Measurements from ENCODE around the gene SLC35F4. TPM values are rescaled to one million over a fixed set of nuclear protein-coding genes. Genes with fewer than 3 reads are reported as not detected.

Gene SLC35F4
- total RNA-seq (not detected), polyA plus RNA-seq (not detected)
- long read RNA-seq, donor 1, result 0 reads
- long read RNA-seq, donor 2, result 0 reads

DNA sequence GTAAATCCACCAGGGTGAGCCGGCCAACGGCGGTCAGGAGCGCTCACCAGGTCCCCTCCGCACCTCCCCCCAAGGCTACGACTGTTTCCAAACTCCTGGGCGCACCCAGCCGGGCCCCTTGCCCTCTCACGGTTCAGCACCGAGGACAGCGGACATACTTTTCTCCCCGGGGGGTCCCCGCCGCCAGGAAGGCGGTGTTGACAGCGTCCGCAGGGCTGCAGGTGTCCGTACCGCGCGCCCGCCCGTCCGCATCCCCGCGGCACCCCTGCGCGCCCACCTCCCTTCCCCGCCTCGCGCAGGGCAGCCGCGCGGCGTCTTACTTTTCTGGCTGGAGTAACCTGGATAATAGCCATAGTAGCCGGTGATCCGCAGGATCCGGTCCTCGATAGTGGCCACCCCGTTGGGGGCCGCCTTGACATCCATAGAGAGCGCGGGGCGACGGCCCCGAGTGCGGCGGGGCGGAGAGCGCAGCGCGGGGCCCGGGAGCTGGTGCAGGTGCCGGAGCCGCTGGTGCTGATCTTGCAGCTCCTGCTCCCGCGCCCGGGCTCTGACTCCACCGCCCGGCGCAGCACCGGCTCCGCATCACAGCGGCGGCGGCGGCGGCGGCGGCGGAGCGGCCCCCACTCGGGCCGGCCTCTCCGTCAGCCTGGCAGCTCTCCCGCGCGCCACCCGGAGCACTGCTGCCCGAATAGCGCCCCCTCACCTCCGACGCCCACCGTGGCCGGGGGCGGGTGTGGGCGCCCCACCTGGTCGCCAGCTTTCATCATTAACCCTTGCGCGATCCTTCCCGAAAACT, at the start of gene SLC35F4:
SLC35F4 (minus strand) TSS at position 690 of the 796 bp plus-strand sequence.
- TF ChIP-seq POLR2A (IDR thresholded peaks at IDR 0.05) (no peak), POLR2AphosphoS5 (IDR thresholded peaks at IDR 0.05) (no peak)
- TF ChIP-seq, protein P1, sequence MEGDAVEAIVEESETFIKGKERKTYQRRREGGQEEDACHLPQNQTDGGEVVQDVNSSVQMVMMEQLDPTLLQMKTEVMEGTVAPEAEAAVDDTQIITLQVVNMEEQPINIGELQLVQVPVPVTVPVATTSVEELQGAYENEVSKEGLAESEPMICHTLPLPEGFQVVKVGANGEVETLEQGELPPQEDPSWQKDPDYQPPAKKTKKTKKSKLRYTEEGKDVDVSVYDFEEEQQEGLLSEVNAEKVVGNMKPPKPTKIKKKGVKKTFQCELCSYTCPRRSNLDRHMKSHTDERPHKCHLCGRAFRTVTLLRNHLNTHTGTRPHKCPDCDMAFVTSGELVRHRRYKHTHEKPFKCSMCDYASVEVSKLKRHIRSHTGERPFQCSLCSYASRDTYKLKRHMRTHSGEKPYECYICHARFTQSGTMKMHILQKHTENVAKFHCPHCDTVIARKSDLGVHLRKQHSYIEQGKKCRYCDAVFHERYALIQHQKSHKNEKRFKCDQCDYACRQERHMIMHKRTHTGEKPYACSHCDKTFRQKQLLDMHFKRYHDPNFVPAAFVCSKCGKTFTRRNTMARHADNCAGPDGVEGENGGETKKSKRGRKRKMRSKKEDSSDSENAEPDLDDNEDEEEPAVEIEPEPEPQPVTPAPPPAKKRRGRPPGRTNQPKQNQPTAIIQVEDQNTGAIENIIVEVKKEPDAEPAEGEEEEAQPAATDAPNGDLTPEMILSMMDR (IDR thresholded peaks at IDR 0.05 in 8 of 11, conservative IDR thresholded peaks at IDR 0.05 in 3 of 11), result no peak
- WGBS, 5 donors, result 4 to 7% (median 5%) methylated on average over 59 to 91 of the region's 91 CpGs
- peaks cover 4 to 57% (median 31%) of the 10 kb centered on the region in 7 donors for H3K27me3 ChIP-seq (replicated peaks in 1 of 7)
- H3K9me3 ChIP-seq, result peaks cover 0 to 9% (median 0%) of the 10 kb centered on the region in 8 donors
- H3K4me1 ChIP-seq, result peaks cover 0 to 11% (median 2%) of the 10 kb centered on the region in 6 donors
- H3K4me3 ChIP-seq, result peak within 1 kb of the TSS in 2 of 8 donors; percentile 2 to 16
- intact Hi-C loops (cut with DNase I; ENCODE audit: low total_unique reads), result no loop called here
- no peaks in the 10 kb centered on the region for H3K36me3 ChIP-seq
- no peak within 1 kb of the TSS for H3K27ac ChIP-seq
- DNase-seq, result no peak

DNA sequence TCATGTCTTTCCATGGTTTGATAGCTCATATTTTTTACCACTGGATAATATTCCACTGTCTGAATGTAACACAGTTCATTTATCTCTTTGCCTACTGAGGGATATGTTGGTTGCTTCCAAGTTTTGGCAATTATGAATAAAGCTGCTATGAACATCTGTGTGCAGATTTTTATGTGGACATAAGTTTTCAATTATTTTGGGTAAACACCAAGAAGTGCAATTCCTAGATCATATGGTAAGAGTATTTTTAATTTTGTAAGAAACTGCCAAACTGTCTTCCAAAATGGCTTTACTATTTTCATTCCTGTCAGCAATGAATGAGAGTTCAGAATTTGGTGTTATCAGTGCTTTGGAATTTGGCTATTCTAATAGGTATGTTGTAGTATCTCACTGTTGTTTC, 43.7 kb upstream of the SLC35F4 start:
- intact Hi-C loops (cut with DNase I; ENCODE audit: low total_unique reads), result no loop called here
- no peak overlapping the region for H3K4me3 ChIP-seq
- no peak overlapping the region for H3K27ac ChIP-seq
- H3K4me1 ChIP-seq, result no peaks in the 10 kb centered on the region
- TF ChIP-seq POLR2AphosphoS5 (IDR thresholded peaks at IDR 0.05), result no peak
- TF ChIP-seq, protein P1 (IDR thresholded peaks at IDR 0.05 in 8 of 11, conservative IDR thresholded peaks at IDR 0.05 in 3 of 11), result no peak
- no peak for TF ChIP-seq POLR2A (IDR thresholded peaks at IDR 0.05)
- DNase-seq, result no peak
- H3K9me3 ChIP-seq, result no peaks in the 10 kb centered on the region
- no peaks in the 10 kb centered on the region for H3K36me3 ChIP-seq
- no peaks in the 10 kb centered on the region for H3K27me3 ChIP-seq (replicated peaks in 1 of 7)

DNA sequence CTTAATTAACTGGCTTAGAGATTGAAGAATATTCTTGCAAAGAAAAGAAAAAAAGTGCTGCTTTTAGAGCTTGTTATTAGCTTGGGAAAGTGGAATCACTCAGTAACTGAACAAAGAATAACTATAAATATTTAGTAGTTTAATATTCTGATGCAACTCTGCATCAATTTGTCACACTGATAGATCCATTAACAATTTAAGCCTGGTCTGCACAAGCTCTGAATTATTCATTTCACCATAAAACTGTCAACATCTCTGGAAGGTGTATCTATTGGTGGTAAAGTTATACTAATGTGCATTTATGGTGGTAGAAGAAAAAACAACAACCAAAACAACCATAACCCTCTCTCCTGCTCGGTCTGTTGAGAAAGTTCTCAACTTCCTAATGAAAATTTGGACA, 38.1 kb upstream of the SLC35F4 start:
- H3K4me1 ChIP-seq, result no peaks in the 10 kb centered on the region
- no peaks in the 10 kb centered on the region for H3K36me3 ChIP-seq
- no peak for TF ChIP-seq POLR2AphosphoS5 (IDR thresholded peaks at IDR 0.05)
- TF ChIP-seq POLR2A (IDR thresholded peaks at IDR 0.05), result no peak
- TF ChIP-seq, protein P1 (IDR thresholded peaks at IDR 0.05 in 8 of 11, conservative IDR thresholded peaks at IDR 0.05 in 3 of 11), result no peak
- H3K27ac ChIP-seq, result no peak overlapping the region
- WGBS, 5 donors, result 49 to 71% (median 58%) methylated on average over 1 of the region's 1 CpG
- H3K27me3 ChIP-seq (replicated peaks in 1 of 7), result peaks cover 0 to 7% (median 0%) of the 10 kb centered on the region in 7 donors
- no peaks in the 10 kb centered on the region for H3K9me3 ChIP-seq
- DNase-seq, result no peak
- intact Hi-C loops (cut with DNase I; ENCODE audit: low total_unique reads), result no loop called here
- H3K4me3 ChIP-seq, result no peak overlapping the region

DNA sequence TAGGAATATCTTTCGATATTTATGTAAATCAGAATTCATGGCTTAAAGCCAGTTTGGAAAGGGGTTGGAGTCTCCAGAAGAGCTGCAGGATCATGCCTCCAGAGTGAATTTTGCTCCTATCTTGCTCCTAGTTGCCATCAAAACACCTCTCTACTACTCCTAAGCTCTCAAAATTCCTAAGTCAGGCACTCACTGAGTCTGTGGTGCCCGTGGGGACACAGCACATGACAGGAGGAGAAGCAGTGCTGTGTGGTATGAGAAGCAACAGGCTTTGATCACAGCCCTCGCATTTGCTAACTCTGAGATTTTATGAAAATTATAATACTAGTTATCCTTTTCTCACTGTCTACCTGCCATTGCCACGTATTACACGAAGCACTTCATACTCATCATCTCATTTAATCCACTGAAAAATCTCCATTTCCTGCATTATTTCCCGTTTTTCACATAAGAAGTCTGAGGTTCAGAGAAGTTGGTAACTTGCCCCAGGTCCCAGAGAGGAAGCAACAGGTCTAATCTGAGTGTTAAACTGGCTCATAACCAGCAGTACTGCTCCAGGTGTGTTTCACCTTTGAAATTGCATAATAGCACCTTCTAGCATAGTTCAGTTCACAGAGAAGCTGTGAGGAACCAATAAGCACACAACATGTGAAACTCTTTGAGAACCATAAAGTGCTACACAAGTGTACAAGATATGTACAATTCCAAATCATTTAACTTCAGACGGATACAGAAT, 33.1 kb upstream of the SLC35F4 start:
- no peaks in the 10 kb centered on the region for H3K36me3 ChIP-seq
- no peaks in the 10 kb centered on the region for H3K4me1 ChIP-seq
- no peak overlapping the region for H3K27ac ChIP-seq
- intact Hi-C loops (cut with DNase I; ENCODE audit: low total_unique reads), result no loop called here
- H3K4me3 ChIP-seq, result no peak overlapping the region
- H3K27me3 ChIP-seq (replicated peaks in 1 of 7), result peaks cover 0 to 7% (median 0%) of the 10 kb centered on the region in 7 donors
- 66 to 77% (median 71%) methylated on average over 7 of the region's 7 CpGs for WGBS, 5 donors
- TF ChIP-seq POLR2A (IDR thresholded peaks at IDR 0.05) (no peak), POLR2AphosphoS5 (IDR thresholded peaks at IDR 0.05) (no peak)
- TF ChIP-seq, protein P1 (IDR thresholded peaks at IDR 0.05 in 8 of 11, conservative IDR thresholded peaks at IDR 0.05 in 3 of 11), result no peak
- no peaks in the 10 kb centered on the region for H3K9me3 ChIP-seq
- peak; percentile 13 for DNase-seq
